ENCODE data around the gene USP40. TPM values are rescaled to one million over a fixed set of nuclear protein-coding genes. Genes with fewer than 3 reads are reported as not detected.

USP40 gene
- total RNA-seq, 2 experiments from 2014 or later = 0.51 to 1.7 TPM

DNA sequence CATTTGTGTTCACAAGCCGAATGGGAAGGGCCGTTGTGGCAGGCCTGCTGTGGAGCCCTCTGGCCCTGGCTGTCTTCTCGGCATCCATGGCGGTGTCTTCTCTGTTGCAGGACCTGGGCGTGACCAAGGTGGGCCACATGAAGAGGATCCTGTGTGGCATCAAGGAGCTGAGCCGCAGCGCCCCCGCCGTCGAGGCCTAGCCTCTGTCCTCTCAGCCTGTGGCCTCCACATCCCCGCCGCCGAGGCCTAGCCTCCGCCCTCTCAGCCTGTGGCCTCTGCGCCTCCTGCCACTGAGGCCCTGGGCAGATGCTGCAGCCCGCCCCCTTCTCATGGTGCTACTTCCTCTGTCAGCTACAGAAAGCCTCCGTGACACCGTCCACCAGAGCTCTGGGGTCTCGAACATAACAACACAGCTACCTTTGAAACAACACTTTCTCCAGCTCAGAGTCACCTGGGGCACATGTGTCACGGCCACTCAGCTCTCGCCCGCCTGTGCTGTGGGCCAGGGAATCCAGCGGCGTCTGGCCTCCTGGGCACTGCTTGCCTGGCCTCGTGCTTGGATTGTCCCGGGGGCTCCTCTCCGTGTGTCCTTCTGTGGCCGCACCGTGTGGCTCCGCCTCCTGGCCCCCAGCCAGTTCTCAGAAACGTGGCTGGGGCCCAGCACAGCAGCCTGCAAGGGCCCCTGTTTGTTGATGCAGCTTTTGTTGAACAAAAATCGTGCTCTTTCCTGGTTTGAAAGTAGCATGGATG is 97.1 kb downstream of the USP40 start:
- no peaks in the 10 kb centered on the region for H3K4me1 ChIP-seq (ENCODE audit: insufficient read depth, low read length, poor library complexity, severe bottlenecking)
- ChIA-PET CTCF (ENCODE audit: unreplicated experiment) (no interaction called here), POLR2A (interaction anchor here (0.9 kb wide), 1 partner anchor 48 kb away, joined by 3 read pairs; no protein-coding TSS in a partner anchor)
- no peak overlapping the region for H2AFZ ChIP-seq (ENCODE audit: low read length)
- H3K9me2 ChIP-seq (ENCODE audit: insufficient read depth, low read length) = no peaks in the 10 kb centered on the region
- no peak overlapping the region for H3K4me3 ChIP-seq (ENCODE audit: low read depth, low read length, poor library complexity, severe bottlenecking)
- no peak overlapping the region for H3K27ac ChIP-seq (ENCODE audit: low read depth, low read length, poor library complexity, severe bottlenecking)
- intact Hi-C loops (cut with micrococcal nuclease; ENCODE audit: unreplicated experiment) = no loop called here
- TF ChIP-seq, protein P1, sequence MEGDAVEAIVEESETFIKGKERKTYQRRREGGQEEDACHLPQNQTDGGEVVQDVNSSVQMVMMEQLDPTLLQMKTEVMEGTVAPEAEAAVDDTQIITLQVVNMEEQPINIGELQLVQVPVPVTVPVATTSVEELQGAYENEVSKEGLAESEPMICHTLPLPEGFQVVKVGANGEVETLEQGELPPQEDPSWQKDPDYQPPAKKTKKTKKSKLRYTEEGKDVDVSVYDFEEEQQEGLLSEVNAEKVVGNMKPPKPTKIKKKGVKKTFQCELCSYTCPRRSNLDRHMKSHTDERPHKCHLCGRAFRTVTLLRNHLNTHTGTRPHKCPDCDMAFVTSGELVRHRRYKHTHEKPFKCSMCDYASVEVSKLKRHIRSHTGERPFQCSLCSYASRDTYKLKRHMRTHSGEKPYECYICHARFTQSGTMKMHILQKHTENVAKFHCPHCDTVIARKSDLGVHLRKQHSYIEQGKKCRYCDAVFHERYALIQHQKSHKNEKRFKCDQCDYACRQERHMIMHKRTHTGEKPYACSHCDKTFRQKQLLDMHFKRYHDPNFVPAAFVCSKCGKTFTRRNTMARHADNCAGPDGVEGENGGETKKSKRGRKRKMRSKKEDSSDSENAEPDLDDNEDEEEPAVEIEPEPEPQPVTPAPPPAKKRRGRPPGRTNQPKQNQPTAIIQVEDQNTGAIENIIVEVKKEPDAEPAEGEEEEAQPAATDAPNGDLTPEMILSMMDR (conservative IDR thresholded peaks at IDR 0.05; ENCODE audit: low read length) = no peak
- TF ChIP-seq EZH2phosphoT487 (IDR thresholded peaks at IDR 0.05; ENCODE audit: borderline replicate concordance, low read depth, low read length) = no peak
- DNase-seq (ENCODE audit: low spot score) = no peak
- peaks cover 62% of the 10 kb centered on the region for H3K36me3 ChIP-seq (ENCODE audit: insufficient read depth, low read length)
- no peak overlapping the region for H3K4me2 ChIP-seq (ENCODE audit: low read length)
- no TSS peak for BruUV-seq (replicated peaks)
- no peaks in the 10 kb centered on the region for H3K79me2 ChIP-seq (ENCODE audit: insufficient read depth, low read depth, low read length)
- H4K20me1 ChIP-seq (ENCODE audit: insufficient read depth, low read length) = no peaks in the 10 kb centered on the region
- H3K9me3 ChIP-seq (ENCODE audit: low read length) = no peaks in the 10 kb centered on the region

GRCh38 chr2:233468741-233469110 is 97.9 kb downstream of the USP40 start:
- no TSS peak for BruUV-seq (replicated peaks)
- intact Hi-C loops (cut with micrococcal nuclease; ENCODE audit: unreplicated experiment) = no loop called here
- no peak overlapping the region for H3K4me3 ChIP-seq (ENCODE audit: low read depth, low read length, poor library complexity, severe bottlenecking)
- no peak overlapping the region for H3K27ac ChIP-seq (ENCODE audit: low read depth, low read length, poor library complexity, severe bottlenecking)
- H3K9me3 ChIP-seq (ENCODE audit: low read length) = no peaks in the 10 kb centered on the region
- H2AFZ ChIP-seq (ENCODE audit: low read length) = no peak overlapping the region
- ChIA-PET CTCF (ENCODE audit: unreplicated experiment) (no interaction called here), POLR2A (no interaction called here)
- no peaks in the 10 kb centered on the region for H3K4me1 ChIP-seq (ENCODE audit: insufficient read depth, low read length, poor library complexity, severe bottlenecking)
- no peak overlapping the region for H3K4me2 ChIP-seq (ENCODE audit: low read length)
- H3K36me3 ChIP-seq (ENCODE audit: insufficient read depth, low read length) = peaks cover 69% of the 10 kb centered on the region
- no peaks in the 10 kb centered on the region for H3K9me2 ChIP-seq (ENCODE audit: insufficient read depth, low read length)
- no peaks in the 10 kb centered on the region for H4K20me1 ChIP-seq (ENCODE audit: insufficient read depth, low read length)
- no peaks in the 10 kb centered on the region for H3K79me2 ChIP-seq (ENCODE audit: insufficient read depth, low read depth, low read length)
- no peak for DNase-seq (ENCODE audit: low spot score)
- TF ChIP-seq EZH2phosphoT487 (IDR thresholded peaks at IDR 0.05; ENCODE audit: borderline replicate concordance, low read depth, low read length) = no peak

DNA sequence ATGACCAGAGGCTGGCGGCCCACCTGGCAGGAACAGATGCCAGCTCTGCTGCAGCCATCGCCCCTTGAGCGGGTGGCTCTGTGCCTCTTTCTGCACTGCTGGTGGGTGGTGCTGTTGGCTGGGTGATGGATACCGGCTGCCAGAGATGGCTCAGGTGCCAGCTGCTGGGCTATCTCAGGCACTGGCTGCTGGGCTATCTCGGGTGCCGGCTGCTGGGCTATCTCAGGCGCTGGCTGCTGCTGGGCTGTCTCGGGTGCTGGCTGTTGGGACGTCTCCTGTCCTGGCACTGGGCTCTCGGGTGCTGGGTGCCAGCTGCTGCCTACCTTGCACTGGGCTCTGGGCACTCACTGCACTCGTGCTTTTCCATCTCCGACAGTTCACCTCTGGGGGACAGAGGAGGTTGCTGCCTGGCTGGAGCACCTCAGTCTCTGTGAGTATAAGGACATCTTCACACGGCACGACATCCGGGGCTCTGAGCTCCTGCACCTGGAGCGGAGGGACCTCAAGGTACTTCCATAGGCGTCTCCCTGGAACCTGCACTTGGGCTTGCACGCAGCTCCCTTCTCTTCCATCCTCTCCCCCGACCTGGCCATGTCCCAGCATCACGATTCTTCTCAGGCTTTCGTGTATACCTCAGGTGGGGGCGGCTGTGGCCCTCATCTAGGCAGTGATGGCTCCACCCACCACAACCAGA is 98.4 kb downstream of the USP40 start:
- no peaks in the 10 kb centered on the region for H3K79me2 ChIP-seq (ENCODE audit: insufficient read depth, low read depth, low read length)
- H3K4me2 ChIP-seq (ENCODE audit: low read length) = no peak overlapping the region
- H2AFZ ChIP-seq (ENCODE audit: low read length) = no peak overlapping the region
- no peak overlapping the region for H3K27ac ChIP-seq (ENCODE audit: low read depth, low read length, poor library complexity, severe bottlenecking)
- no peaks in the 10 kb centered on the region for H3K4me1 ChIP-seq (ENCODE audit: insufficient read depth, low read length, poor library complexity, severe bottlenecking)
- TF ChIP-seq, protein P1 (conservative IDR thresholded peaks at IDR 0.05; ENCODE audit: low read length) = no peak
- TF ChIP-seq EZH2phosphoT487 (IDR thresholded peaks at IDR 0.05; ENCODE audit: borderline replicate concordance, low read depth, low read length) = no peak
- ChIA-PET POLR2A (interaction anchor here (0.6 kb wide), 1 partner anchor 27 kb away, joined by 3 read pairs; no protein-coding TSS in a partner anchor), CTCF (ENCODE audit: unreplicated experiment) (no interaction called here)
- DNase-seq (ENCODE audit: low spot score) = no peak
- no peaks in the 10 kb centered on the region for H3K9me3 ChIP-seq (ENCODE audit: low read length)
- H3K4me3 ChIP-seq (ENCODE audit: low read depth, low read length, poor library complexity, severe bottlenecking) = no peak overlapping the region
- H3K36me3 ChIP-seq (ENCODE audit: insufficient read depth, low read length) = peaks cover 74% of the 10 kb centered on the region
- intact Hi-C loops (cut with micrococcal nuclease; ENCODE audit: unreplicated experiment) = no loop called here
- no TSS peak for BruUV-seq (replicated peaks)
- H3K9me2 ChIP-seq (ENCODE audit: insufficient read depth, low read length) = no peaks in the 10 kb centered on the region
- no peaks in the 10 kb centered on the region for H4K20me1 ChIP-seq (ENCODE audit: insufficient read depth, low read length)
